ENCODE results near the gene CHIT1.
A peak's percentile ranks its signal among the peaks of the same experiment; 100 is the strongest.
"Not testable (repeated sequence)": the region's sequence is repeated elsewhere in the genome, so short reads cannot be mapped to it uniquely, and the experiment has no call there.

Gene CHIT1

DNA sequence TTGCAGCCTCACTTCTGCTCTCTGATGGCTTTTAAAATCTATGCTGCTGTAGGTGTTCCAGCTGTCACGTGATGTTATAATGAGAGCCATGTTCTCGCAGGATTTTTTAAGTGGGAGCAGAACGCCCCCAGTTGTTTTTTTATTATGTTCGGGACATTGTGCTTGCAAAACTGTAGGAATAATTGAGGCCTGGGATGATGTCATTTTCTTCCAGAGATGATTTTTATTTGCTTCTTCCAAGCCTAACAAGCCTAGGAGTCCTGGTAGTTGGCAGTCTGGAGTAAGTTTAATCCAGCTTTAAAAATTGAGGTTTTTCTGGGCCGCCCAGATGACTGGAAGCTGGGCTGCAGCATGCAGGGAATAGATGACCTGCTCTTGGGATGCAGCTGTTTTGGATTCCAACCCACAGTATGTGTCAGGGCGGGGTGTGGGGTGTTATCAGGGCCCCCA is 34.6 kb upstream of the CHIT1 start:
- no peak for DNase-seq

DNA sequence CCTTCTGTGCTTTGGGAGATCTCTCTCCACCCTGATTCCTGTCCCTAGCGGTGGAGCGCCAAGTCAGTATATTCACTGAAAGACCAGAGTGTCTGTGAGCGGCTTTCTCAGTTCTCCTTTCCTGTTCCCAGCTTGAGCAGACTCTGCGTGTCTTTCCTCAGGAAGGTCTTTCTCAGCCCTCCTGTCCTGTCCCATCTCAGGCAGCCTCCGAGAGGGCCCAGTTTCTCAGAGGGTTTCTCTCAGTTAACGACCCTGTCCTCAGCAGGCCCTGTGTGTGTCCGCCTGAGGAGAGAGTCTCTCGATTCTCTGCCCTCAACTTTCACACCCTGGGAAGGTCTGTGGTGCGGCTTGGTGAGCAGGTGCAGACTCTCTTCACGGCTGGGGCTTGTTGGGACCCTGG is 34.0 kb upstream of the CHIT1 start:
- DNase-seq, result no peak

DNA sequence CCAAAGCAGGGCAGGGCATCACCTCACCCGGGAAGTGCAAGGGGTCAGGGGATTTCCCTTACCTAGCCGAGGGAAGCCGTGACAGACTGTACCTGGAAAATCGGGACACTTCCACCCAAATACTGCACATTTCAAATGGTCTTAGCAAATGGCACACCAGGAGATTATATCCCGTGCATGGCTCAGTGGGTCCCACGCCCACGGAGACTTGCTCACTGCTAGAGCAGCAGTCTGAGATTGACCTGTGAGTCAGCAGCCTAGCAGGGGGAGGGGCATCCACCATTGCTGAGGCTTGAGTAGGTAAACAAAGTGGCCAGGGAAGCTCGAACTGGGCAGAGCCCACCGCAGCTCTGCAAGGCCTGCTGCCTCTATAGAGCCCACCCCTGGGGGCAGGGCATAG is 27.2 kb upstream of the CHIT1 start:
- DNase-seq, result not testable (repeated sequence)

DNA sequence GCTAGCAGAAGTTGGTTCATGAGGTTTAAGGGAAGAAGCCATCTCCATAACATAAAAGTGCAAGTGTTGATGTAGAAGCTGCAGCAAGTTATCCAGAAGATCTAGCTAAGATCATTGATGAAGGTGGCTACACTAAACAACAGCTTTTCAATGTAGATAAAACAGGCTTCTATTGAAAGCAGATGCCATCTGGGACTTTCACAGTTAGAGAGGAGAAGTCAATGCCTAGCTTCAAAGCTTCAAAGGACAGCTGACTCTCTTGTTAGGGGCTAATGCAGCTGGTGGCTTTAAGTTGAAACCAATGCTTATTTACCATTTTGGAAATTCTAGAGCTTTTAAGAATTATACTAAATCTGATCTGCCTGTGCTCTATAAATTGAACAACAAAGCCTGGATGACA is 25.3 kb upstream of the CHIT1 start:
- DNase-seq, result not testable (repeated sequence)

DNA sequence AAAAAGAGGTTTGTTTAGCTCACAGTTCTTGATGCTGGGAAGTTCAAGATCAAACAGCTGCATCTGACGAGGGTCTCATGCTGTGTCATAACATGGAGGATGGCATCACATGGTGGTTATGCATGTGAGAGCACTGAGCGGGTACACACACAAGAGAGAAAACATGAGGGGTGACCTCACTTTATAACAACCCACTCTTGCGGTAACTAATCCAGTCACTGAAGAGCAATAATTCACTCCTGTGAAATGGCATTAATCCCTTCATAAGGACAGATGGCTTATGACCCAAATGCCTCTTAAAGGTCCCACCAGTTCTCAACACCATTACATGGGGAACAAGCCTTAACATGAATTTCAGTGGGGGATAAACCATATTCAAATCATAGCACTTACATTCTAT is 23.2 kb upstream of the CHIT1 start:
- DNase-seq, result no peak

DNA sequence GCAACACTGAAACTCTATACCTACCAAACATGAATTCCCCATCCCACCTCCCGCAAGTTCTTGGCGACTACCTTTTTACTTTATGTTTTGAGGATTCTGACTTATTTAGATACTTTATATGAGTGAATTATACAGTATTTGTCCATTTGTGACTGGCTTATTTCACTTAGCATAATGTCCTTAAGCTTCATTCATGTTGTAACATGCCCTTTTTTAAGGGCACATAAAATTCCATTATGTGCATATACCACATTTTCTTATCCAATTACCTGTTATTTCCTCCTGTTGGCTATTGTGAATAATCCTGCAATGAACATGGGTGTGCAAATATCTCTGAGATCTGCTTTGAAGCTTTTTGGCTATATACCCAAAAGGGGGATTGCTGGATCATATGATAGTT is 22.0 kb upstream of the CHIT1 start:
- no peak for DNase-seq

DNA sequence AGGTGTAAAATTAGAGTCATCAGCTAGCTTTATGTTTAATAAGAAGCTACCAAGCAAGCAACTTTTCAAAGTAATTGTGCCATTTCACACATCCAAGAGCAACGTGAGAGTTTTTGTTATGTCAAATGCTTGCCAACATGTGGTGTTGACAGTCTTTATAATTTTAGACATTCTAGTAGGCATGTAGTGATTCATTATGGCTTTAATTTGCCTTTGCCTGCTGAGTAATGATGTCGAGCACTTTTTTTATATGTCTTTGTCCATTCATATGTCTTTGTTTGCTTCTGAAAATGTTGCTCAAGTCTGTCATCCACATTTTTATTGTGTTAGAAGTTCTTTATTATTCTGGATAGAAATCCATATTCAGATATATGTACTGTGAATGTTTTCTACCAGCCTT is 21.4 kb upstream of the CHIT1 start:
- no peak for DNase-seq

DNA sequence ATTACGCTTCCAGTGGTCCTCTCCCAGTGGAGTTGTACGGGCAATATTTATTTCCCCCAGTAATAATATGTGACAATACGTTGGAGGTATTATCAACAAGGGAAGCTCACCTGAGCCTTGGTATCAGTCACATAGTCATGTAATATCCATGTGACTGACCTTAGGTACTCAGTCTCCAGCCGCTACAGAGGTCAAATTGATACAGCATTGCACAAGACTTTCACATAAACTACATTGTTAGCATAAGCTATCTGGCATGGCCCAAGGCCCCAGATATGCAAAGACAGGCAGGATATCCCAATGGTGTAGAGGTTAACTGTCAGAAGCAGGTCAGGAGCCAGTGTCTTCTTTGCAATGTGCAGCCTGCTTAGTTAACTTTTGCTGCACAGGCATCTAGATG is 15.3 kb upstream of the CHIT1 start:
- no peak for DNase-seq

DNA sequence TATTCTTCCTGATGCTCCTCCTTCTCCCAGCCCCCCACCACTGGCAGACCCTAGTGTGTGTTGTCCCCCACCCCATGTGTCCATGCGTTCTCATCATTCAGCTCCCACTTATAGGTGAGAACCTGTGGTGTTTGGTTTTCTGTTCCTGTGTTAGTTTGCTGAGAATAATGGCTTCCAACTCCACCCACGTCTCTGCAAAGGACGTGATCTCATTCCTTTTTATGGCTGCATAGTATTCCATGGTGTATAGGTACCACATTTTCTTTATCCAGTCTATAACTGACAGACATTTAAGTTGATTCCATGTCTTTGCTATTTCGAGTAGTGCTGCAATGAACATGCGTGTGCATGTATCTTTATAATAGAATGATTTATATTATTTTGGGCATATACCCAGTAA is 12.2 kb upstream of the CHIT1 start:
- DNase-seq, result not testable (repeated sequence)

DNA sequence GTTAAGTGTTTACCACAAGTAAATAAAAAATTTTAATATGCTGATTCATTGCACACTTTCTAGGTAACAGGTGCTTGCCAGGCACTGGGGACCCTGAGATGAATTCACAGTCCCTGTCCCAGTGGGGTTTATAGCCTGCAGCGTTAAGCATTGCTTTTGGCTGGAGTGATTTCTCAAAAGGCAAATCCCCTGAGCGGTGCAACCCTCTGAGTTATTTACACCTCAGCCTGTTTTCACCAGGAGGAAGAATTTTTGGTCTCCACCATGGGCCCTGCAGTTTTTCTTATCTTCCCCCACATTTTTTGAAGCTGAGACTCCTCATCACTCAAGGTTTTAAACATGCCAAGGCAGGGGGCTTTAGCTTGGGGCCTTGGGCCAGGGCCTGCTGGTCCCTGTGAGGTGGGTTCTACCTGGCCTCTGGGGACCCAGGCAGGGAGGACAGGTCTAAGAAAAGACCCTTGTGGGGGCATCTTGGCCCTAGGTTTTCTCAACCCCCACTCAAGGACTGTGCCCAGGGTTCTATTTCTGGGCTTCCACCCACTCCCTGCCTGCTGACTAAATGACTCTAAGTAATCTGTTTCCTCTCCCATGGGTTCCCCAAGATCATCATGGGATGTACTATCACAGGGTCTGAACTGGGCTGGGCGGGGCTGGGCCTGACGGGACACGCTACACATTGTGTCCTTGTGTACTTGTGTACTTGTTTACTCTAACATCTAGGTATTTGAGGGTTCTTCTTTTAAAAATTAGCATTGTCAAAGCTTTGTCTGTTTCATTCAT is 10.2 kb upstream of the CHIT1 start:
- no peak for DNase-seq

DNA sequence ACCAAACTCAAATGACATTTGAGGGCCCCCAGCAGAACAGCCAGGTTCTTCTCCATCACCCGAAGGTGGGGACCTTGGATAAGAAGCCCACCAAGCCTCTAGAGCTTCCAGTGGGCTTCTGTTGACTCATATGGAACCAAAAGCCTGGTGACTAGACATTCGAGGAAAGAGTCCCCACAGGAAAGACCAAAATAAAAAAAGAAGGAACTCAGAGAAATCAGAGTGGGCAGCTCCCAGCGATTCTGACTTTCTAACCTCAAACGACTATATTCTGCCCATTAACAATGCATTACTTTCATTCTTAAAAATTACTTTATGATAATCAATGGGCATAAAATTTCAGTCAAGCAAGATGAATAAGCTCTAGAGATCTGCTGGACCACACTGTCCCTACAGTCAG is 9.6 kb upstream of the CHIT1 start:
- no peak for DNase-seq

DNA sequence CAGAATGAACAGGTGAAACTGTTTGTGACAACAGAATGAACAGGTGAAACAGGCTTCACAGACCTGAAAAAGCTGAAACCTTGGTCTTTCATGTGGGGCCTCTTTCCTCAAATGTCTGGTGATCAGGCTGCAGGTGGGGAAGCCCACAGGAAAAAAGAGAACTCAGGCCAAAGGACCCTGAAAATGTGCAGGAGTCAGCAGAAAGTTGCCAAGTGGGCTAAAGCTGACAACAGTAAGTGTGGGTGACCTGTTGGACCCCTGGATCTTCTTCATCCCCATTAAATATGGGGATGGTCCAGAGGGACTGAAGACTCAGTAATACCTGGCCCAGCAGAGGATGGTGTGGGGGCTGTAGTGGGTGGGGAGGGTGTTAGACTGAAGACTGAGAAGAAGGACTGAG is 9.1 kb upstream of the CHIT1 start:
- no peak for DNase-seq

DNA sequence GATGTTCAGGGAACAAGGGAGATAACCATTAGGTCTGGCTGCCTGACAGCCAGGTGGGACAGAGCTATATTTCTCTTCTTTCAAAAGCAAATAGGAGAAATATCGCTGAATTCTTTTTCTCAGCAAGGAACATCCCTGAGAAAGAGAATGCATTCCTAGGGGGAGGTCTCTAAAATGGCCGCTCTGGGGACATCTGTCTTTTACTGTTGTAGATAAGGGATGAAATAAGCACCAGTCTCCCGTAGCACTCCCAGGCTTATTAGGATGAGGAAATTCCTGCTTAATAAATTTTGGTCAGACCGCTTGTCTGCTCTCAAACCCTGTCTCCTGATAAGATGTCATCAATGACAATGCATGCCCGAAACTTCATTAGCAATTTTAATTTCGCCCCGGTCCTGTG is 5.4 kb upstream of the CHIT1 start:
- DNase-seq, result not testable (repeated sequence)

DNA sequence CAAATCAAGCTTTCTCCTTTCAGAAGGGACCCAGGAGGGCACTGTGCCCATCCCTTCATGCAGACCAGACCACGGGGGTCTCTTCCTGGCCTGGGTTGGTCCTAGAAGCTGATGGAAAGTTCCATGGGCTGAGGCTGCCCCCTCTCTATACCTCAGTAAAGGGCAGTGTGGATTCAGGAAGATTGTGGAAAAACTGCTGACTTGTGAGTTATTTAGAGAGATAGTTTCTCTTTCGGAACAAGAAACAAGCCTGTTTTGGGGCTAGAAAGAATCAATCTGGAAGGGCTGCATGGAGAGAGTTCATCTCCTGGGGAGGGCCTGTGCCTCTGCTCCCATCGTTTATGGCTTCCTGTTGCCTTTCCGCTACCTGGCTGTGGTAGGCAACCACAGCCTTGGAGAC is 803 bp downstream of the CHIT1 start:
- DNase-seq, result no peak

DNA sequence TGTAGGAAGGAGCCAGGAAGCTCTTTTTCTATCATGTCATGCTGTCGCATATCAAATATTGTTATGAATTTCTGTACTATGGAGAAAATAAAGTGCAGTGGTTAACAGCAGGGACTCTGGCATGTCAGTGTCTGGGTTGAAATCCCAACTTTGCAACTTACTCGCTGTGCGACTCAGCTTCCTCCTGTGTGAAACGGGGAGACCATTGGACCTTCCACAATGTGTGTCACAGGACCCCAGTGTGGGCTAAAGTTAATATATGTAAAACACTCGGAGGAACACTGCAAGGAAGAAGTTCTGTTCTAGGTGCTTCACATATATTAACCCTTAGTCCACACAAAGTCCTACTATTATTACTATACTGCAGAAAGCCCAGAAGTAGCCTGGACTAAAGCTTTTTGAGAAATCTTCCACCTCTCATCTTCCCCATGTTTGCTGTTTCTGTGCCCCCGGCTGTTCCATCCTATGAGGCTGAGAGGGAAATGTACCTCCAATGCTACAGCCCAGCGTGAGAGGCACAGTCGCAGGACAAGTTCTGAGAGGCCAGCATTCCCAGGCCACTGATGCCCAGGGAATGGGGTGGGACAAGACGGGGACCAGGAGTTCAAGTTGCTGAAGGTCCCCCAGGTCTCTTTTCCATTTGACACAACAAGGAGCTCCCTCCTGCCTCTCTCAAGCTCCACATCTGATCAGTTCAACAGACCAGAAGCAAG is 1.9 kb downstream of the CHIT1 start:
- DNase-seq, result no peak

DNA sequence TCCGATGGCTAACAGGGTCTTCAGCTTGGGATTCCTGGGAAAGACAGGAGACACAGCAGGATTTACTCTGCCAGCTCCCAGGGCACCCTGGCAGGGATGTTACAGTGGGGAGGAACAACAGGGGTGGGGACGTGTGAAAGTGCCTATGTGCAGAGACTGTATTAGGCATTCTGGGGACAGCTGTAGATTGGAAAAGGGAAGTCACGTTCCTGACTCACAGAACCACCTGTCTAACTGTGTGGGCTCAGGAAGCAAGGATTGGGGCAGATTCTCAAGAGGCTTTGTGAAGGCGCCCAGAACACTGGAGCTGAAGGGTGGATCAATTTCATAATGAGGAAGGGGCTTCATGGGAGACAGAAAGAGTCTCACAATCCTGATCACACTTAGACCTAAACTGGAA is 4.4 kb downstream of the CHIT1 start:
- DNase-seq, result no peak

DNA sequence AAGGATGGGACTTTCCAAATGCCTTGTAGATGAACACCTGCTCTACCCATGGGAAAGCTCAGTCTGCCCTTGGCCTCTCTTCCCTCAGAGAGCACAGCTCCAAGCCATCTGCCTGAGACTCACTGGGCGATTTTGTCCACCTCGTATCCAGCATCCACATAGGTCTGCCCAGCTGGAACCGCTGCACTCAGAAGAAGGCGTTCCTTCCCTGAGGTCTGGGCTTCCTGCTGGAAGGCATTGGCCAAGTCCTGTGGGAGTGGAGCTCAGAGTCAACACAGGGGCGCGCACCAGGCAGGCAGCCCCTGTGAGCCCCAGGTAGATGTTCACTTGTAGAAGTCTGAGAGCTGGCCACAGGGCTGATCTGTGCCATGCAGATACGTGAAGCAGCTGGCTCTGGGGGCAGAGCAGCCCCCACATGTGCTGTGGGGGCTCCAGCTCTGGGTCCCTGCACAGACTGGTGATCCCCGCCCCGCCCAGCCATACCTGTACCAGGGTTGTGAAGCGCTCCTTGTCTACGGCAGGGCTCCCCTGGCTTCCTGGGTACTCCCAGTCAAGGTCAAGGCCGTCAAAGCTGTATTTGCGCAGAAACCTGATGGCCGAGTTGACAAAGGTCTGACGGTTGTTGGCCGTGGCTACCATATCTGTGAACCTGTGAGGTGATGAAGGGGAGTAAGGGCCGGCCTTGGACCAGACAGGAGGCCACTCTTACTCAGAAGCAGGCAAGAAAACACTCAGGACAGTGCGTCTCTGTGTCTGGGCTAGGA is 6.3 kb downstream of the CHIT1 start:
- no peak for DNase-seq

DNA sequence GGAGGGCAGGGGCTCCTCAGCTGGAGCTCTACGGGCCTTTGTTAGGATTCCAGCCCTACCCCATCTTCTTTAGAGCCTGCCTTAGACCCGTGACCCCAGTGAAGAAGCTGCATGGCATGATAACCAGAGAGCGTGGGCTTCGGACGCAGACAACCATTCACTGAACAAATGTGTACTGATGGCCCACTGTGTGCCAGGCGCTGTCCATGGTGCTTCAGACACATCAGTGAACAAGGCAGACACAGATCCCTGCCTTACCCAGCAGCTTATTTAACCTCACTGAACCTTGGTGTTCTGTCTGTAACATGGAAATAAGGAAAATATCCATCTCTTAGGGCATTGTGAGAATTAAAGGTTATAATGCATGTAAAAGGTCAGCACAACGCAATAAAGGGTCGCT is 9.5 kb downstream of the CHIT1 start:
- no peak for DNase-seq

DNA sequence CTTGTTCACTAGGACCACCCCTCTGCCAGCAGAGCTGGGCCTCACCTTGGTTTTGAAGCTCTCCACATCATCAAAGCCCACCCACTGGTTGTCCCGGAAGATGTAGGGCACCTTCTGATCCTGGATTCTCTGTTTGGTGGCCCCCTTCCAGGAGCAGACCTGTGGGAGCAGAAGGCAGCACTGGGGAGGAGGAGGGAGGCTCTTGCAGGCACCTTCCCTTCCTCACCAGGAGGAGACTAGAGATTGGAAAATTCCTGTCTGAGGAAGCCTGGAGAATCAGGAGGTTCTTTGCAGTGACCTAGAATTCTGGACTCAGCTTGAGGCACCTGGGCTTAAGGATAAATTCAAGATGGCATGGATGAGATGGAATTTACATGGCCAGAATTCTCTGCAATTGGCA is 10.3 kb downstream of the CHIT1 start:
- DNase-seq, result no peak

DNA sequence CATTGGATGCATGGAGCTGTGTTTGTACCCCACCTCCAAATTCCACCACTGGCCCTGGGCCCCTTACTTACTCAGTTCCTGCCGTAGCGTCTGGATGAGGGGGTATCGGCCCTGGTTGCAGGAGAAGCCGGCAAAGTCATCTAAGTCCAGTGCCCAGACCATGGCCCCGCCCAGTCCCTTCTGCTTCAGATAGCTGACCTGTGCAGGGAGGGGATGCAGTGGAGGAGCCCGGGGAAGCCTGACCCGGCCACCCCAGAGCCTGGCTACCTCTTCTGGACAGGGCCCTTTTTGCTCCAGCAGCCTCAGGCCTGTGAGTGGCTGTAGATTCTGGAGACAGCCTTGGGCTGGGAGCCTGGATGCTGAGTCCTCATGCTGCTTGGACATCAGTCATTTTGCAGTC is 11.8 kb downstream of the CHIT1 start:
- DNase-seq, result no peak

DNA sequence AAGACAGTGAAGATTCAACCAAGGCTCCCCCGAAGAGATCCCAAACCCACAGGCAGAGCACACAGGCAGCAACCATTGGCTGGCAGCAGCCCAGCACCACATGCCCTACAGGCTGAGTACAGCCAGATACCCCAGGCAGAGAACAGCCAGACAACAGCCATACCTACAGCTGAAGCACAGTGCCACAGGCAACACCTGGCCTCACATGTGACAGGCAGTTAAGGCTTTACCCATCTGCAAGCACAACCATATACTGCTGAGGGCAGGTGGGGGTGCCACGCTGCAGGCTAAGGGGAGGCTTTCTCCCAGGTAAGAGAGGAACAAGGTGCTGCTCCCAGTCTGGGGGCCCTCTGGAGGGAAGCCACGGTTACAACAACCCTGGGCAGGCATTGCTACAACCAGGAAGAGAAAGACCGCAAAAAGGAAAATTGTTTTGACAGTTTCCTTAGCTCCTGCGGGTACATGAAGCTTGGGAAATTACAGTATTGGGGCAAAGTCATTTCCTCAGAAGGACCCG is 12.3 kb downstream of the CHIT1 start:
- DNase-seq, result no peak

DNA sequence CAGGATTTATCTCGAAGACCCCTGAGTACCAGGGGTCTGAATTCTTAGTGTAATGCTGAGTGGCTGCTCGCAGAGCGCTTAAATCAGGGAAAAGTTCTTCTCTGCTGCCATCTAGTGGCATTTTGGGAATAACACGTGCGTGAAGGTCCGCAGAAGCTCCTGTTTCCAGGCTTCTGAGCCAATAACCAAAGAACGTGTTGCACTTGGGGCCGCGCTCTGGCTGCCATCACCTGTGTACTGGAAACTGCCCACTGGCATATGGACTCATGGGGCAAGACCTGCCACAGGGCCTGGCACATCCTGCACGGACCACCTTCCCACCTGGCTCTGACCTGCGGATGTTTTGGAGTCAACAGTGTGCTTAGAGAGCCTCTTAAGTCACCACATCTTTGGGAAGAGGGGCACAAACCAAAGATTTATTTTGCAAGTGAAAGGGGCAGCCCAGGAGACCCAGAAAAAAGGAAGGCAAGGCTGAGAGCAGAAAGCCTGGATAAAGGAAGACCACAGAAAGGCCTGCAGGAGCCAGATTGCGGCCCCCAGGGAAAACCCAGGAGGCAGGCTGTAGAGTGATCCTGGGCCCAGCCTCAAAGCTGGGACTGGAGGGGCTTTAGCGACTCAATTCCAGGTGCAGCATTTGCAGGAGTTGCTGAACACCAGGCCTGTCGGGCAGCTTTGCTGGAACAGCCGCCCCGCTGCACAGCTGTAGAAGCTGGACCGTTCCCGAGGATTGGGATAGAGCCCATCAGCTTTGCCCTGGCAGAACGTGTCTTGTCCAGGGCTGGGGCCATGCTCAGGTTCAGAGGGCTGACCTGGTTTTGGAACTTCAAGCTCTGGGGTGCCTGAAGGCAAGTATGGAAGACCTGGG is 13.0 kb downstream of the CHIT1 start:
- DNase-seq, result peak; percentile 49

DNA sequence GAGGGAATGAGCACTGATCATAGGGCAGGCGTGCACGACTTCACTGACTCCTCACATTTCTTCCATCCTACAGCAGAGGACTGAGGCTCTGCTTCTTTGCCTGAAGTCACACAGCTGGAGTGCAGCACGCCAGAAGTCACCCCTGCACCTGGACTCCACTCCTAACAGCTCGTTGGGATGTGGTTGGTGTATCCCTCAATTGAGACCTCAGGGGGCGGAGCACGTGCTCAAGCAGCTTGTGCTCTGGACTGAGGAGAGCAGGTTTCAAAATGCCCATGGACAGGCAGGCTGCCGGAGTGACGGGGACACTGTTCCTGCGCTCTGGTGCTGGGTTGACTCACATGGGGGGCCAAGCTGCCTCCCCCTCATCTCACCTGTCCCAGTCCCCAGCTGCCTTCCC is 13.9 kb downstream of the CHIT1 start:
- no peak for DNase-seq
